Pancreas (tissue), 10 donors: ENCODE results near the gene SLC5A6. TPM values are rescaled to one million over a fixed set of nuclear protein-coding genes. Genes with fewer than 3 reads are reported as not detected.

ENCODE experiments used
- ATAC-seq, 4 donors: fragments of 200-7000 bp; cut with Tn5 transposase; one replicate each; pipeline versions ENCODE4 v1.8.0 to v1.9.1; 2020; ENCODE audit warnings: mild to moderate bottlenecking in 4 of 4, moderate library complexity in 4 of 4
- DNase-seq, 6 donors: peaks; one replicate each; pipeline ENCODE4 v3.0.0-alpha.2; 2020
- FAIRE-seq: peaks from 2 replicates; lab custom pipeline; 2012; peaks lifted over from hg19 to GRCh38; lab: Jason Lieb, UNC
- H3K27ac ChIP-seq, 4 donors: fragments of 200-600 bp; sonication (generic); 1 replicate in 3 of 4; 2 replicates in 1 of 4; pipeline versions ENCODE4 v1.5.0 to v1.8.0; 2020
- H3K27me3 ChIP-seq, 4 donors: fragments of 200-600 bp; one replicate each; pipeline ENCODE4 v1.8.0; 2021
- H3K36me3 ChIP-seq, 3 donors: fragments of 200-600 bp; sonication (generic) in 1 of 3; one replicate each; pipeline versions ENCODE4 v1.5.0 to v1.8.0; 2020 to 2021
- H3K4me1 ChIP-seq, 3 donors: fragments of 200-600 bp; one replicate each; pipeline ENCODE4 v1.8.0; 2021
- H3K4me3 ChIP-seq, 4 donors: fragments of 200-600 bp; sonication (generic) in 2 of 4; one replicate each; pipeline versions ENCODE4 v1.5.0 to v1.8.0; 2020 to 2021
- H3K9me3 ChIP-seq, 4 donors: fragments of 200-600 bp; one replicate each; pipeline ENCODE4 v1.8.0; 2021
- CTCF ChIP-seq, 4 donors: fragments of 200-600 bp; sonication (generic) in 3 of 4; IDR thresholded peaks; one replicate each; pipeline versions ENCODE4 v1.5.0 to v1.8.0; 2021; ENCODE audit warnings: antibody characterized with exemption in 4 of 4
- WGBS, 2 donors: extraction: QIAGEN DNeasy Blood & Tissue Kit; methylation state at CpG; one replicate each; pipeline ENCODE4 v1.1.7; 2013; 5-methylcytosine and 5-hydroxymethylcytosine counted together
- intact Hi-C, 3 donors: fragments of 100-400 bp; cut with DNase I; formaldehyde crosslinking; loops; one replicate each; pipeline versions ENCODE4 v1.11.1 to v1.14.2; 2022
- polyA plus RNA-seq, 2 donors: library from polyadenylated mRNA; stranded (reverse); fragments of 200-250 nt; gene quantifications; one replicate each; pipeline ENCODE4 v1.2.3, GENCODE V29; 2013
- total RNA-seq, 6 donors: library from RNA; stranded (reverse); fragmentation: NEBNext Ultra II Directional in 4 of 6; extraction: Animal tissue kit (Norgen Biotek cat#: 25700) in 4 of 6; gene quantifications; one replicate each; pipeline versions ENCODE4 v1.2.1 to v1.2.4, GENCODE V29; 2021 to 2023
- donor health status: healthy with polysubstance abuse.
- donor health status: DM: no; HTN: no; CAD: no; lungs with moderate emphysema.
- donor health status: DM: no; HTN: no; CAD: no.
- donor health status: control.
- donor health status: control.
- donor health status: Bipolar disorder and iron deficiency.
- donor health status: DM: yes; HTN: yes; CAD: no.
- donor health status: DM: no; HTN: no; CAD: no.
- donor health status: DM: no; HTN: no; CAD: no.
- donor health status: DM: yes; HTN: yes; CAD: no.

Gene SLC5A6
- total and polyA plus RNA-seq, 8 donors = 8.3 to 15.3 (median 14.7) TPM

- Histone ChIP-seq H3K4me1 (no peaks in the 10 kb centered on the region), H3K27ac (no peak overlapping the region), H3K27me3 (no peaks in the 10 kb centered on the region), H3K36me3 (no peaks in the 10 kb centered on the region), H3K4me3 (no peak overlapping the region), H3K9me3 (no peaks in the 10 kb centered on the region)
- no peak for TF ChIP-seq CTCF (IDR thresholded peaks at IDR 0.05)
- no peak for ATAC-seq
- no peak for DNase-seq
- intact Hi-C loops = no loop called here
- WGBS, 2 donors = 84 to 88% methylated on average over 8 of the region's 8 CpGs
- FAIRE-seq = no peak
Measured at GRCh38 chr2:27205206-27205605, 6.9 kb downstream of the SLC5A6 start.

GRCh38 chr2:27204566-27204965 lies 7.5 kb downstream of the SLC5A6 start:
- ATAC-seq (no peak), FAIRE-seq (no peak), DNase-seq (no peak)
- Histone ChIP-seq H3K4me3 (no peak overlapping the region), H3K36me3 (no peaks in the 10 kb centered on the region), H3K27me3 (no peaks in the 10 kb centered on the region), H3K4me1 (no peaks in the 10 kb centered on the region), H3K9me3 (no peaks in the 10 kb centered on the region), H3K27ac (no peak overlapping the region)
- no peak for TF ChIP-seq CTCF (IDR thresholded peaks at IDR 0.05)
- intact Hi-C loops = no loop called here
- 94 to 97% methylated on average over 8 of the region's 8 CpGs for WGBS, 2 donors

- Histone ChIP-seq H3K36me3 (no peaks in the 10 kb centered on the region), H3K9me3 (no peaks in the 10 kb centered on the region), H3K27me3 (no peaks in the 10 kb centered on the region), H3K27ac (no peak overlapping the region), H3K4me3 (no peak overlapping the region), H3K4me1 (no peaks in the 10 kb centered on the region)
- no peak for TF ChIP-seq CTCF (IDR thresholded peaks at IDR 0.05)
- DNase-seq (no peak), ATAC-seq (no peak), FAIRE-seq (no peak)
- WGBS, 2 donors = 90 to 94% methylated on average over 9 of the region's 9 CpGs
- intact Hi-C loops = no loop called here
Measured at GRCh38 chr2:27203741-27204140, 8.3 kb downstream of the SLC5A6 start.

GRCh38 chr2:27202854-27203253 lies 9.2 kb downstream of the SLC5A6 start:
- intact Hi-C loops = no loop called here

More at GRCh38 chr2:27202854-27203253, 9.2 kb downstream of the SLC5A6 start:
- Histone ChIP-seq H3K9me3 (no peaks in the 10 kb centered on the region), H3K27ac (no peak overlapping the region), H3K4me3 (no peak overlapping the region), H3K36me3 (no peaks in the 10 kb centered on the region), H3K4me1 (no peaks in the 10 kb centered on the region), H3K27me3 (no peaks in the 10 kb centered on the region)
- no peak for TF ChIP-seq CTCF (IDR thresholded peaks at IDR 0.05)
- FAIRE-seq (no peak), ATAC-seq (no peak), DNase-seq (no peak)
- WGBS, 2 donors = 72 to 78% methylated on average over 2 of the region's 2 CpGs
